ENCODE data around the gene COL11A1.
"Not testable (repeated sequence)": the region's sequence is repeated elsewhere in the genome, so short reads cannot be mapped to it uniquely, and the experiment has no call there.

COL11A1 gene

GRCh38 chr1:102941366-102941947 lies 166.9 kb downstream of the COL11A1 start:
- no peak overlapping the region for H3K27ac ChIP-seq
- H3K4me3 ChIP-seq, result no peak overlapping the region

- no peak overlapping the region for H3K4me3 ChIP-seq
These were observed 170.9 kb downstream of the COL11A1 start for GRCh38 chr1:102937401-102937800.

GRCh38 chr1:102933362-102933761 lies 175.0 kb downstream of the COL11A1 start:
- H3K4me3 ChIP-seq, H3K27ac ChIP-seq: not testable (repeated sequence)

More at GRCh38 chr1:102937401-102937800, 170.9 kb downstream of the COL11A1 start:
- H3K27ac ChIP-seq, result no peak overlapping the region

GRCh38 chr1:102919659-102920058 lies 188.7 kb downstream of the COL11A1 start:
- H3K4me3 ChIP-seq, result no peak overlapping the region
- no peak overlapping the region for H3K27ac ChIP-seq

GRCh38 chr1:102901996-102902395 lies 206.3 kb downstream of the COL11A1 start:
- Histone ChIP-seq H3K4me3 (no peak overlapping the region), H3K27ac (no peak overlapping the region)

GRCh38 chr1:102899935-102900334 lies 208.4 kb downstream of the COL11A1 start:
- Histone ChIP-seq H3K4me3 (no peak overlapping the region), H3K27ac (no peak overlapping the region)

- no peak overlapping the region for H3K27ac ChIP-seq
- no peak overlapping the region for H3K4me3 ChIP-seq
These were observed 210.8 kb downstream of the COL11A1 start for GRCh38 chr1:102897557-102897956.

- H3K4me3 ChIP-seq, result no peak overlapping the region
- H3K27ac ChIP-seq, result no peak overlapping the region
These were observed 211.6 kb downstream of the COL11A1 start for GRCh38 chr1:102896771-102897170.

GRCh38 chr1:102896286-102896685 lies 212.0 kb downstream of the COL11A1 start:
- no peak overlapping the region for H3K4me3 ChIP-seq
- H3K27ac ChIP-seq, result no peak overlapping the region

- no peak overlapping the region for H3K27ac ChIP-seq
- H3K4me3 ChIP-seq, result no peak overlapping the region
These were observed 216.3 kb downstream of the COL11A1 start for GRCh38 chr1:102891868-102892625.

- H3K4me3 ChIP-seq, result no peak overlapping the region
These were observed 221.7 kb downstream of the COL11A1 start for GRCh38 chr1:102886638-102887037.

GRCh38 chr1:102884238-102884637 lies 224.1 kb downstream of the COL11A1 start:
- Histone ChIP-seq H3K27ac (no peak overlapping the region), H3K4me3 (no peak overlapping the region)

More at GRCh38 chr1:102886638-102887037, 221.7 kb downstream of the COL11A1 start:
- no peak overlapping the region for H3K27ac ChIP-seq

GRCh38 chr1:102879439-102879993 lies 228.8 kb downstream of the COL11A1 start:
- no peak overlapping the region for H3K27ac ChIP-seq
- no peak overlapping the region for H3K4me3 ChIP-seq

GRCh38 chr1:102875756-102876155 lies 232.6 kb downstream of the COL11A1 start:
- H3K27ac ChIP-seq, result no peak overlapping the region
- H3K4me3 ChIP-seq, result no peak overlapping the region

- no peak overlapping the region for H3K4me3 ChIP-seq
These were observed 235.8 kb downstream of the COL11A1 start for GRCh38 chr1:102872526-102872925.

GRCh38 chr1:102872097-102872496 lies 236.2 kb downstream of the COL11A1 start:
- Histone ChIP-seq H3K27ac (no peak overlapping the region), H3K4me3 (no peak overlapping the region)

More at GRCh38 chr1:102872526-102872925, 235.8 kb downstream of the COL11A1 start:
- H3K27ac ChIP-seq, result no peak overlapping the region

GRCh38 chr1:102863704-102864103 lies 244.6 kb downstream of the COL11A1 start:
- Histone ChIP-seq H3K4me3 (no peak overlapping the region), H3K27ac (no peak overlapping the region)

GRCh38 chr1:102861247-102861646 lies 247.1 kb downstream of the COL11A1 start:
- no peak overlapping the region for H3K27ac ChIP-seq
- no peak overlapping the region for H3K4me3 ChIP-seq

- Histone ChIP-seq H3K27ac (no peak overlapping the region), H3K4me3 (no peak overlapping the region)
These were observed 249.6 kb downstream of the COL11A1 start for GRCh38 chr1:102858695-102859094.

GRCh38 chr1:102857251-102857650 lies 251.1 kb downstream of the COL11A1 start:
- H3K27ac ChIP-seq, result no peak overlapping the region
- no peak overlapping the region for H3K4me3 ChIP-seq

GRCh38 chr1:102853701-102854187 lies 254.6 kb downstream of the COL11A1 start:
- H3K4me3 ChIP-seq, result no peak overlapping the region
- no peak overlapping the region for H3K27ac ChIP-seq
